GM12801 (cell line): ENCODE data around the gene C16orf74.

ENCODE experiments used
- TF ChIP-seq, protein P1 (sequence below): IDR thresholded peaks from one replicate; pipeline ENCODE4 v1.5.1; 2011; ENCODE audit warnings: control low read depth; ENCODE audit not compliant: insufficient read length; ENCODE audit errors: extremely low read depth

C16orf74 gene

GRCh38 chr16:85697431-85697830 is 53.5 kb downstream of the C16orf74 start:
- TF ChIP-seq, protein P1, sequence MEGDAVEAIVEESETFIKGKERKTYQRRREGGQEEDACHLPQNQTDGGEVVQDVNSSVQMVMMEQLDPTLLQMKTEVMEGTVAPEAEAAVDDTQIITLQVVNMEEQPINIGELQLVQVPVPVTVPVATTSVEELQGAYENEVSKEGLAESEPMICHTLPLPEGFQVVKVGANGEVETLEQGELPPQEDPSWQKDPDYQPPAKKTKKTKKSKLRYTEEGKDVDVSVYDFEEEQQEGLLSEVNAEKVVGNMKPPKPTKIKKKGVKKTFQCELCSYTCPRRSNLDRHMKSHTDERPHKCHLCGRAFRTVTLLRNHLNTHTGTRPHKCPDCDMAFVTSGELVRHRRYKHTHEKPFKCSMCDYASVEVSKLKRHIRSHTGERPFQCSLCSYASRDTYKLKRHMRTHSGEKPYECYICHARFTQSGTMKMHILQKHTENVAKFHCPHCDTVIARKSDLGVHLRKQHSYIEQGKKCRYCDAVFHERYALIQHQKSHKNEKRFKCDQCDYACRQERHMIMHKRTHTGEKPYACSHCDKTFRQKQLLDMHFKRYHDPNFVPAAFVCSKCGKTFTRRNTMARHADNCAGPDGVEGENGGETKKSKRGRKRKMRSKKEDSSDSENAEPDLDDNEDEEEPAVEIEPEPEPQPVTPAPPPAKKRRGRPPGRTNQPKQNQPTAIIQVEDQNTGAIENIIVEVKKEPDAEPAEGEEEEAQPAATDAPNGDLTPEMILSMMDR = no peak

DNA sequence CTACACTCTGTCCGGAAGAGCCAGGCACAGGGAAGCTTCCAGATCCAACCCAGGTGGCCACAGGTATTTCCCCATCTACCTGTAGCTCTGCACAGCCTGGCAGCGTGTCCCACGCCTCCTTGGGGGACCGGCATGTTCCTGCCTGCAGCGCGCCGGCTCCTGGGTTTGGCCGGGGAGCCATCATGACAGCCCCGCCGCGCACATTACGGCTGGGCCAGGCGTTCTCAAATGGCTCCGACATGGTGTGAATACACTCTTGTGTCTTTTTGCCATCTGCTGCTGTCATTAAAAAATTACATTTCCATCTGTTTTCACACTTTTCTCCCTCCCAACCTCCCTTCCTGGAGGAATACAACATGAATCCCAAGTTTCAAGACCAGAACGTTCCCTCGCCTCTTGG is 54.1 kb downstream of the C16orf74 start:
- TF ChIP-seq, protein P1 = no peak

DNA sequence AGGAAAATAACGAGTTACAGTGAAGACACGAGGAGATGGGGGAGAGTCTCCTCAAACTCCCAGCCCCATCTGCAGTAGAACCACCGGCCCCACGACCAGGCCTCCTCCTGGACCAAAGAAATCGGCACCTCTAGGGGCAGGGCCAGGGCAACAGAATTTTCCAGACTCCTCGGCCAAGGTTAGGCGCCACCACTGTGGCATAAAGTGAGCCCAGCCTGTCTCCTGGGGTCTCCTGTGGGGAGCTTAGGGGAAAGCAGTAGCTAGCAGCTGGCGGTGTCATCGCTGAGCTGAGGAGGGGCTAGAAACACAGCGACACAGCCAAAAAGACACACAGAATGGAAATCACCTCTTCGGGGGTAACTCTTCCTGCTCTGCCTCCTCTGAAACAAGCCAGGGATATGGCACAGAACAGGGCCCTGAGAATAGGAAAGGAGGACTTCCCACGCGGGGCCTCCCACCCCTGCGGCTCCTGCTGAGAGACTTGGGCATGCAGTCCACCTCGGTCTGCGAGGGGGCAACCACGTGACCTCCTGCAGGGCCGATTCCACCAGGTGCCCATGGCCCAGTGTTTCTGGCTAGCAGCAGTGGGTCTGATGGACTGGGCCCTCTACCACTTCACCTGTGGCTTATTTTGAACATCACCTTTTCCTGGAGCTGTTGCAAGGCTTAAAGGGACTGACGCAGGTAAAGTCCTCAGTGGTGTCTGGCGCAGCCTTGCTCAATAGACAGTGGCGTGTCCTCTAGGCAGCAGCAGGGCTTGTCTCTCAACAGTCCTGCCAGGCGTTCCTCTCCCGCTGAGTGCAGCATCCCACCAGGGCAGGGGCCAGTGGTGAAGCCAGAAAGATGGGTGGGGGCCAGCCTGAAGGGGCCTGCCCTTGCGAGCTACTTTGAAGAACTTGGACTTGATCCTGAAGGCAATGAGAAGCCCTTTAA is 55.4 kb downstream of the C16orf74 start:
- TF ChIP-seq, protein P1 = no peak

GRCh38 chr16:85690469-85691064 is 60.3 kb downstream of the C16orf74 start:
- TF ChIP-seq, protein P1 = no peak

DNA sequence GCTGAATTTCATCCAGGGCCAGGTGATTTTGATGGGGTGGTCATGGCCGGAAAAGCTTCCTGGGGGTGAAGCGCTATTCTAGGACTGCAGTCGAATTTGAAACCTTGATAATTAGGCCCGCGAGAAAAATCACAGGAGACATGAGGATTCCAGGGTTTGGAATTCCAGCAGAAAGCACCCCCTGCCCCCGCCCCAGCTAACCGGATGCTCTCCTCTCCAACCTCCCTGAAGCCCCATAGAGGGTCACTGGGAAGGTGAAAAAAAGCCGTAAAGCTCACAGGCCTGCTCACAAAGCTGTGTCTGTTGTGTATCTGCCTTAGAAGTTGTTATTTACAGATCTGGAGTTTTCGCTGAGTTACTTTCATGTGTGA is 61.0 kb downstream of the C16orf74 start:
- TF ChIP-seq, protein P1 = no peak

- TF ChIP-seq, protein P1 = no peak
Observed at GRCh38 chr16:85689285-85689949, 61.5 kb downstream of the C16orf74 start.

- TF ChIP-seq, protein P1 = no peak
Observed at GRCh38 chr16:85688586-85689284, 62.2 kb downstream of the C16orf74 start, which contains the start of gene GINS2. TSS of gene GINS2 (minus strand) at chr16:85688954. CDS start at chr16:85688898, 56 bp downstream.
